PC-3 (cell line): ENCODE data around the gene ZNF417.

Experiments used
- EZH2 ChIP-seq: fragments of 300-600 bp; sonication (generic); IDR thresholded peaks from one replicate; pipeline ENCODE4 v1.6.1; 2017; ENCODE audit warnings: antibody characterized with exemption, mild to moderate bottlenecking, low read length; ENCODE audit not compliant: unreplicated experiment
- EZH2phosphoT487 ChIP-seq: fragments of 300-600 bp; sonication (generic); IDR thresholded peaks from 2 replicates; pipeline ENCODE4 v1.6.1; 2018; ENCODE audit warnings: mild to moderate bottlenecking, antibody characterized with exemption, low read length, borderline replicate concordance
- TF ChIP-seq, protein P1 (sequence below): fragments of 300-600 bp; sonication (generic); conservative IDR thresholded peaks from 2 replicates; pipeline ENCODE4 v1.5.1; 2017; ENCODE audit warnings: antibody characterized with exemption, low read depth, mild to moderate bottlenecking, low read length

DNA sequence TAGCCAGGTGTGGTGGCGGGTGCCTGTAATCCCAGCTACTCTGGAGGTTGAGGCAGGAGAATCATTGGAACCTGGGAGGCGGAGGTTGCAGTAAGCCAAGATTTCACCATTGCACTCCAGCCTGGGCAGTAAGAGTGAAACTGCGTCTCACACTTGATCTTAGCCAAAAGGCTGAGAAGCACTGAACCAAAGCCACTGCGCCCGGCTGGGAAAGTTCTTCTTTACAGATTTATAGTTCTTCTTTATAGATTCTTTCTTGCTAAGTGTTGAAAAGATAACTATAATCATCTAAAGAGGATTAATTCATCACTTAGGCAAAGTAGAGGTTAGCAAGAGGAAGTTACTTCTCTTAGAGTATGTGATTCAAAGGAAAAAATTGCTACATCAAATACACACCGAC lies 11.1 kb downstream of the ZNF417 start:
- TF ChIP-seq EZH2 (no peak), EZH2phosphoT487 (no peak)
- TF ChIP-seq, protein P1, sequence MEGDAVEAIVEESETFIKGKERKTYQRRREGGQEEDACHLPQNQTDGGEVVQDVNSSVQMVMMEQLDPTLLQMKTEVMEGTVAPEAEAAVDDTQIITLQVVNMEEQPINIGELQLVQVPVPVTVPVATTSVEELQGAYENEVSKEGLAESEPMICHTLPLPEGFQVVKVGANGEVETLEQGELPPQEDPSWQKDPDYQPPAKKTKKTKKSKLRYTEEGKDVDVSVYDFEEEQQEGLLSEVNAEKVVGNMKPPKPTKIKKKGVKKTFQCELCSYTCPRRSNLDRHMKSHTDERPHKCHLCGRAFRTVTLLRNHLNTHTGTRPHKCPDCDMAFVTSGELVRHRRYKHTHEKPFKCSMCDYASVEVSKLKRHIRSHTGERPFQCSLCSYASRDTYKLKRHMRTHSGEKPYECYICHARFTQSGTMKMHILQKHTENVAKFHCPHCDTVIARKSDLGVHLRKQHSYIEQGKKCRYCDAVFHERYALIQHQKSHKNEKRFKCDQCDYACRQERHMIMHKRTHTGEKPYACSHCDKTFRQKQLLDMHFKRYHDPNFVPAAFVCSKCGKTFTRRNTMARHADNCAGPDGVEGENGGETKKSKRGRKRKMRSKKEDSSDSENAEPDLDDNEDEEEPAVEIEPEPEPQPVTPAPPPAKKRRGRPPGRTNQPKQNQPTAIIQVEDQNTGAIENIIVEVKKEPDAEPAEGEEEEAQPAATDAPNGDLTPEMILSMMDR, result no peak
